Measurements from ENCODE around the gene MIPOL1.
"Not testable (repeated sequence)": the region's sequence is repeated elsewhere in the genome, so short reads cannot be mapped to it uniquely, and the experiment has no call there.

The MIPOL1 gene

GRCh38 chr14:37186865-37187264, 10.9 kb upstream of the MIPOL1 start:
- H3K27ac ChIP-seq (ENCODE audit: low read depth, low read length) = no peak overlapping the region
- H3K27me3 ChIP-seq (ENCODE audit: control insufficient read depth in 5 of 5, insufficient read depth in 4 of 5, low read length in 5 of 5) = peaks cover 0 to 2% (median 0%) of the 10 kb centered on the region in 5 donors
- H3K9ac ChIP-seq (ENCODE audit: low read length in 5 of 5) = no peak overlapping the region
- H3K4me3 ChIP-seq (ENCODE audit: low read depth in 1 of 5, low read length in 5 of 5) = no peak overlapping the region
- H3K4me1 ChIP-seq (ENCODE audit: control insufficient read depth in 5 of 5, insufficient read depth in 5 of 5, low read length in 5 of 5) = no peaks in the 10 kb centered on the region
- no peaks in the 10 kb centered on the region for H3K9me3 ChIP-seq (ENCODE audit: control insufficient read depth in 5 of 5, low read length in 5 of 5)
- no peaks in the 10 kb centered on the region for H3K36me3 ChIP-seq (ENCODE audit: control insufficient read depth in 5 of 5, insufficient read depth in 5 of 5, low read length in 5 of 5)

GRCh38 chr14:37187294-37187693, 10.4 kb upstream of the MIPOL1 start:
- H3K4me3 ChIP-seq (ENCODE audit: low read depth in 1 of 5, low read length in 5 of 5) = no peak overlapping the region
- no peaks in the 10 kb centered on the region for H3K36me3 ChIP-seq (ENCODE audit: control insufficient read depth in 5 of 5, insufficient read depth in 5 of 5, low read length in 5 of 5)
- H3K9ac ChIP-seq (ENCODE audit: low read length in 5 of 5) = no peak overlapping the region
- peaks cover 0 to 2% (median 0%) of the 10 kb centered on the region in 5 donors for H3K27me3 ChIP-seq (ENCODE audit: control insufficient read depth in 5 of 5, insufficient read depth in 4 of 5, low read length in 5 of 5)
- no peaks in the 10 kb centered on the region for H3K4me1 ChIP-seq (ENCODE audit: control insufficient read depth in 5 of 5, insufficient read depth in 5 of 5, low read length in 5 of 5)
- no peak overlapping the region for H3K27ac ChIP-seq (ENCODE audit: low read depth, low read length)
- no peaks in the 10 kb centered on the region for H3K9me3 ChIP-seq (ENCODE audit: control insufficient read depth in 5 of 5, low read length in 5 of 5)

- H3K27ac ChIP-seq (ENCODE audit: low read depth, low read length); H3K36me3 ChIP-seq (ENCODE audit: control insufficient read depth in 5 of 5, insufficient read depth in 5 of 5, low read length in 5 of 5); H3K4me1 ChIP-seq (ENCODE audit: control insufficient read depth in 5 of 5, insufficient read depth in 5 of 5, low read length in 5 of 5); H3K9me3 ChIP-seq (ENCODE audit: control insufficient read depth in 5 of 5, low read length in 5 of 5); H3K9ac ChIP-seq (ENCODE audit: low read length in 5 of 5); H3K4me3 ChIP-seq (ENCODE audit: low read depth in 1 of 5, low read length in 5 of 5); H3K27me3 ChIP-seq (ENCODE audit: control insufficient read depth in 5 of 5, insufficient read depth in 4 of 5, low read length in 5 of 5): not testable (repeated sequence)
These were observed 9.7 kb upstream of the MIPOL1 start for GRCh38 chr14:37187840-37188577.

- H3K27me3 ChIP-seq (ENCODE audit: control insufficient read depth in 5 of 5, insufficient read depth in 4 of 5, low read length in 5 of 5); H3K4me1 ChIP-seq (ENCODE audit: control insufficient read depth in 5 of 5, insufficient read depth in 5 of 5, low read length in 5 of 5); H3K9me3 ChIP-seq (ENCODE audit: control insufficient read depth in 5 of 5, low read length in 5 of 5); H3K9ac ChIP-seq (ENCODE audit: low read length in 5 of 5); H3K36me3 ChIP-seq (ENCODE audit: control insufficient read depth in 5 of 5, insufficient read depth in 5 of 5, low read length in 5 of 5); H3K27ac ChIP-seq (ENCODE audit: low read depth, low read length); H3K4me3 ChIP-seq (ENCODE audit: low read depth in 1 of 5, low read length in 5 of 5): not testable (repeated sequence)
These were observed 8.0 kb upstream of the MIPOL1 start for GRCh38 chr14:37189733-37190132.

GRCh38 chr14:37194698-37195097, 3.0 kb upstream of the MIPOL1 start:
- no peaks in the 10 kb centered on the region for H3K36me3 ChIP-seq (ENCODE audit: control insufficient read depth in 5 of 5, insufficient read depth in 5 of 5, low read length in 5 of 5)
- no peak overlapping the region for H3K27ac ChIP-seq (ENCODE audit: low read depth, low read length)
- no peak overlapping the region for H3K9ac ChIP-seq (ENCODE audit: low read length in 5 of 5)
- H3K4me3 ChIP-seq (ENCODE audit: low read depth in 1 of 5, low read length in 5 of 5) = no peak overlapping the region
- H3K4me1 ChIP-seq (ENCODE audit: control insufficient read depth in 5 of 5, insufficient read depth in 5 of 5, low read length in 5 of 5) = peaks cover 0 to 11% (median 9%) of the 10 kb centered on the region in 5 donors
- no peaks in the 10 kb centered on the region for H3K27me3 ChIP-seq (ENCODE audit: control insufficient read depth in 5 of 5, insufficient read depth in 4 of 5, low read length in 5 of 5)
- H3K9me3 ChIP-seq (ENCODE audit: control insufficient read depth in 5 of 5, low read length in 5 of 5) = no peaks in the 10 kb centered on the region

GRCh38 chr14:37195327-37195726, 2.4 kb upstream of the MIPOL1 start:
- Histone ChIP-seq H3K4me1 (ENCODE audit: control insufficient read depth in 5 of 5, insufficient read depth in 5 of 5, low read length in 5 of 5) (peaks cover 0 to 11% (median 9%) of the 10 kb centered on the region in 5 donors), H3K9ac (ENCODE audit: low read length in 5 of 5) (no peak overlapping the region), H3K9me3 (ENCODE audit: control insufficient read depth in 5 of 5, low read length in 5 of 5) (no peaks in the 10 kb centered on the region), H3K4me3 (ENCODE audit: low read depth in 1 of 5, low read length in 5 of 5) (no peak overlapping the region), H3K27ac (ENCODE audit: low read depth, low read length) (no peak overlapping the region), H3K27me3 (ENCODE audit: control insufficient read depth in 5 of 5, insufficient read depth in 4 of 5, low read length in 5 of 5) (no peaks in the 10 kb centered on the region), H3K36me3 (ENCODE audit: control insufficient read depth in 5 of 5, insufficient read depth in 5 of 5, low read length in 5 of 5) (no peaks in the 10 kb centered on the region)

- Histone ChIP-seq H3K4me1 (ENCODE audit: control insufficient read depth in 5 of 5, insufficient read depth in 5 of 5, low read length in 5 of 5) (peaks cover 0 to 11% (median 9%) of the 10 kb centered on the region in 5 donors), H3K27ac (ENCODE audit: low read depth, low read length) (peak overlapping the region; percentile 87), H3K36me3 (ENCODE audit: control insufficient read depth in 5 of 5, insufficient read depth in 5 of 5, low read length in 5 of 5) (no peaks in the 10 kb centered on the region), H3K27me3 (ENCODE audit: control insufficient read depth in 5 of 5, insufficient read depth in 4 of 5, low read length in 5 of 5) (no peaks in the 10 kb centered on the region), H3K4me3 (ENCODE audit: low read depth in 1 of 5, low read length in 5 of 5) (peak overlapping the region; percentile 62 to 98 (median 82)), H3K9ac (ENCODE audit: low read length in 5 of 5) (peak overlapping the region; percentile 74 to 96 (median 78)), H3K9me3 (ENCODE audit: control insufficient read depth in 5 of 5, low read length in 5 of 5) (no peaks in the 10 kb centered on the region)
These were observed 925 bp upstream of the MIPOL1 start for GRCh38 chr14:37196604-37197420.

- H3K9me3 ChIP-seq (ENCODE audit: control insufficient read depth in 5 of 5, low read length in 5 of 5) = no peaks in the 10 kb centered on the region
- H3K9ac ChIP-seq (ENCODE audit: low read length in 5 of 5) = peak overlapping the region in 4 of 5 donors; percentile 68 to 81 (median 75)
- peak overlapping the region; percentile 62 to 98 (median 82) for H3K4me3 ChIP-seq (ENCODE audit: low read depth in 1 of 5, low read length in 5 of 5)
- H3K36me3 ChIP-seq (ENCODE audit: control insufficient read depth in 5 of 5, insufficient read depth in 5 of 5, low read length in 5 of 5) = no peaks in the 10 kb centered on the region
- H3K27ac ChIP-seq (ENCODE audit: low read depth, low read length) = peak overlapping the region; percentile 87
- H3K4me1 ChIP-seq (ENCODE audit: control insufficient read depth in 5 of 5, insufficient read depth in 5 of 5, low read length in 5 of 5) = peaks cover 0 to 11% (median 9%) of the 10 kb centered on the region in 5 donors
- no peaks in the 10 kb centered on the region for H3K27me3 ChIP-seq (ENCODE audit: control insufficient read depth in 5 of 5, insufficient read depth in 4 of 5, low read length in 5 of 5)
These were observed 499 bp downstream of the MIPOL1 start for GRCh38 chr14:37198273-37198598.

DNA sequence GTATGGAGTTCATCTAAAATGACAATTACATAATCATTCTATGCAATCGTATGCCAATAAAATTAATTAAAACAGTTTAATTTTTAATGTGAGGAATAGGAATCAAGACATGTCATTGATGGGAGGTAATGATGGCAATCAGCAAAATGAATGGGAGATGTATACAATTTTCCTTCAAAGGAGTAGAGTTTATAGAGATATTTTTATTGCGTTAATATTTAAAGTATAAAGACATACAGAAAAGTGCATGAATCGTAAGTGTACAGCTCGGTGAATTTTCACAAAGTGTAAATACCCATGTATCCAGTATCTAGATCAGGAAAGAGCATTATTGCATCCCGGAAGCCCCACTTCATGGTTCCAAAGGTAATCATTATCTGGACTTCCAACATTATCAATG, 1.2 kb downstream of the MIPOL1 start:
- Histone ChIP-seq H3K9me3 (ENCODE audit: control insufficient read depth in 5 of 5, low read length in 5 of 5) (no peaks in the 10 kb centered on the region), H3K9ac (ENCODE audit: low read length in 5 of 5) (peak overlapping the region in 1 of 5 donors; percentile 74), H3K4me1 (ENCODE audit: control insufficient read depth in 5 of 5, insufficient read depth in 5 of 5, low read length in 5 of 5) (peaks cover 0 to 11% (median 9%) of the 10 kb centered on the region in 5 donors), H3K4me3 (ENCODE audit: low read depth in 1 of 5, low read length in 5 of 5) (peak overlapping the region in 1 of 5 donors; percentile 82), H3K27me3 (ENCODE audit: control insufficient read depth in 5 of 5, insufficient read depth in 4 of 5, low read length in 5 of 5) (no peaks in the 10 kb centered on the region), H3K27ac (ENCODE audit: low read depth, low read length) (no peak overlapping the region), H3K36me3 (ENCODE audit: control insufficient read depth in 5 of 5, insufficient read depth in 5 of 5, low read length in 5 of 5) (no peaks in the 10 kb centered on the region)

DNA sequence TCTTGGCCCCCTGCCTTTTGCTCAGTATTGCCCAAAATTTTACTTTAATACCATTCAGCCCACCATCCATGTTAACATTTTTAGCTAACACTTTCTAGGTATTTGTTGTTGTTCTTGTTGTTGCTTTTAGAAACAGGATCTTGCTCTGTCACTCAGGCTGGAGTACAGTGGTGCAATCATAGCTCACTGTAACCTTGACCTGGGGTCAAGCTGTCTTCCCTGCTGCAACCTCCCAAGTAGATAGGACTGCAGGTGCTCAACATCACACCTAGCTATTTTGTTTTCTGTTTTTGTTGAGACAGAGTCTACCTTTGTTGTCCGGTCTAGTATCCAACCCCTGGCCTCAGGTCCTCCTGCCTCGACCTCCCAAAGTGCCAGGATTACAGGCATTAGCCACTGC, 4.0 kb downstream of the MIPOL1 start:
- Histone ChIP-seq H3K27me3 (ENCODE audit: control insufficient read depth in 5 of 5, insufficient read depth in 4 of 5, low read length in 5 of 5) (no peaks in the 10 kb centered on the region), H3K9me3 (ENCODE audit: control insufficient read depth in 5 of 5, low read length in 5 of 5) (peaks cover 0 to 6% (median 3%) of the 10 kb centered on the region in 5 donors), H3K27ac (ENCODE audit: low read depth, low read length) (no peak overlapping the region), H3K9ac (ENCODE audit: low read length in 5 of 5) (no peak overlapping the region), H3K4me3 (ENCODE audit: low read depth in 1 of 5, low read length in 5 of 5) (no peak overlapping the region), H3K36me3 (ENCODE audit: control insufficient read depth in 5 of 5, insufficient read depth in 5 of 5, low read length in 5 of 5) (no peaks in the 10 kb centered on the region), H3K4me1 (ENCODE audit: control insufficient read depth in 5 of 5, insufficient read depth in 5 of 5, low read length in 5 of 5) (peaks cover 0 to 11% (median 9%) of the 10 kb centered on the region in 5 donors)

Data from subcutaneous abdominal adipose tissue (tissue), 5 donors.